Endothelial cell of umbilical vein (primary cell): Measurements from ENCODE around the gene ZNF804B. TPM values are rescaled to one million over a fixed set of nuclear protein-coding genes. Genes with fewer than 3 reads are reported as not detected.

Source experiments
- BruUV-seq: library from RNA; stranded (reverse); fragments of 400-500 nt; replicated peaks from 2 replicates; lab custom pipeline; 2021; lab: Mats Ljungman, UMichigan
- CTCF ChIA-PET: fragments of 300-600, 350-600 bp; sonication (Branson Sonifier 250); formaldehyde crosslinking; loops from one replicate; lab custom pipeline; 2021; ENCODE audit warnings: antibody characterized with exemption, inconsistent platforms; lab: Charles Lee
- POLR2A ChIA-PET: fragments of 300-600, 350-600 bp; sonication (Branson Sonifier 250); formaldehyde crosslinking; loops from one replicate; lab custom pipeline; 2021; ENCODE audit warnings: antibody characterized with exemption, inconsistent platforms; lab: Charles Lee
- DNase-seq: peaks from one replicate; pipeline ENCODE4 v3.0.0-alpha.2; 2011; ENCODE audit warnings: low read depth, low spot score
- FAIRE-seq: peaks from 2 replicates; lab custom pipeline; 2011; peaks lifted over from hg19 to GRCh38; lab: Jason Lieb, UNC
- H2AFZ ChIP-seq: 2 replicates; pipeline ENCODE4 v1.6.0; 2012; ENCODE audit warnings: low read depth, low read length, control low read depth, inconsistent platforms
- H3K27ac ChIP-seq: 2 replicates; pipeline ENCODE4 v1.5.1; 2011; ENCODE audit warnings: low read depth, mild to moderate bottlenecking, control low read depth, low read length, moderate library complexity; ENCODE audit not compliant: insufficient read depth
- H3K27me3 ChIP-seq, 2 experiments: 2 replicates each; pipeline versions ENCODE4 v1.6.0 to v1.6.1; 2011; ENCODE audit warnings: low read length in 2 of 2, mixed read lengths in 1 of 2; ENCODE audit not compliant: control insufficient read depth in 2 of 2, insufficient read depth in 2 of 2
- H3K36me3 ChIP-seq, 2 experiments: 2 replicates in 1 of 2; 3 replicates in 1 of 2; pipeline ENCODE4 v1.5.1; 2011; ENCODE audit warnings: low read length in 2 of 2, mild to moderate bottlenecking in 1 of 2, moderate library complexity in 1 of 2; ENCODE audit not compliant: control insufficient read depth in 2 of 2, insufficient read depth in 2 of 2; ENCODE audit errors: extremely low read depth in 1 of 2
- H3K4me1 ChIP-seq: 3 replicates; pipeline ENCODE4 v1.5.1; 2011; ENCODE audit warnings: mild to moderate bottlenecking, low read length; ENCODE audit not compliant: control insufficient read depth, insufficient read depth; ENCODE audit errors: extremely low read depth
- H3K4me2 ChIP-seq: 2 replicates; pipeline ENCODE4 v1.6.1; 2011; ENCODE audit warnings: low read length, control low read depth, mixed read lengths; ENCODE audit not compliant: insufficient read depth
- H3K4me3 ChIP-seq, 3 experiments: fragments of 200-600 bp in 1 of 3; sonication (generic), shearing (Covaris generic) in 1 of 3; replicated peaks in 1 of 3; 2 replicates each; pipeline ENCODE4 v1.5.1; 2011 to 2016; ENCODE audit warnings: control low read depth in 3 of 3, low read length in 3 of 3, mild to moderate bottlenecking in 2 of 3, inconsistent platforms in 1 of 3, low read depth in 1 of 3, moderate library complexity in 1 of 3; ENCODE audit not compliant: insufficient read depth in 1 of 3
- H3K79me2 ChIP-seq: 2 replicates; pipeline ENCODE4 v1.6.0; 2012; ENCODE audit warnings: low read length, inconsistent platforms; ENCODE audit not compliant: control insufficient read depth, insufficient read depth
- H3K9ac ChIP-seq: replicated peaks from 2 replicates; pipeline ENCODE3; 2011; ENCODE audit warnings: low read length, control low read depth; ENCODE audit not compliant: insufficient read depth; ENCODE audit errors: extremely low read depth
- H3K9me1 ChIP-seq: replicated peaks from 3 replicates; pipeline ENCODE4 v1.6.0; 2011; ENCODE audit warnings: mild to moderate bottlenecking, low read length; ENCODE audit not compliant: control insufficient read depth, insufficient read depth; ENCODE audit errors: extremely low read depth
- H3K9me3 ChIP-seq: replicated peaks from 2 replicates; pipeline ENCODE4 v1.5.1; 2012; ENCODE audit warnings: low read length, inconsistent platforms; ENCODE audit not compliant: control insufficient read depth, insufficient read depth
- H4K20me1 ChIP-seq: replicated peaks from 2 replicates; pipeline ENCODE3; 2011; ENCODE audit warnings: mild to moderate bottlenecking, low read length; ENCODE audit not compliant: control insufficient read depth, insufficient read depth; ENCODE audit errors: extremely low read depth
- EZH2 ChIP-seq: IDR thresholded peaks from 2 replicates; pipeline ENCODE4 v1.6.1; 2012; ENCODE audit warnings: borderline replicate concordance, low read depth, mild to moderate bottlenecking, moderate library complexity, low read length, inconsistent platforms; ENCODE audit not compliant: severe bottlenecking
- FOS ChIP-seq: IDR thresholded peaks from 2 replicates; pipeline ENCODE4 v1.6.1; 2011; ENCODE audit warnings: mild to moderate bottlenecking, low read length, moderate library complexity, borderline replicate concordance; ENCODE audit not compliant: insufficient read depth
- GATA2 ChIP-seq: IDR thresholded peaks from 2 replicates; pipeline ENCODE4 v1.7.0; 2011; ENCODE audit warnings: low read depth, mild to moderate bottlenecking, moderate library complexity, mixed read lengths, low read length; ENCODE audit not compliant: insufficient read length, insufficient read depth
- JUN ChIP-seq: IDR thresholded peaks from 2 replicates; pipeline ENCODE4 v1.6.1; 2011; ENCODE audit warnings: borderline replicate concordance, low read depth; ENCODE audit not compliant: insufficient read length, insufficient read depth
- MAX ChIP-seq: IDR thresholded peaks from 2 replicates; pipeline ENCODE4 v1.6.1; 2011; ENCODE audit not compliant: insufficient read depth, insufficient read length
- MYC ChIP-seq: IDR thresholded peaks from one replicate; pipeline ENCODE4 v1.6.1; 2011; ENCODE audit warnings: mild to moderate bottlenecking, low read depth, low read length
- POLR2A ChIP-seq: IDR thresholded peaks from 2 replicates; pipeline ENCODE4 v1.6.1; 2012; ENCODE audit warnings: low read depth, mild to moderate bottlenecking, control low read depth, low read length
- POLR2AphosphoS5 ChIP-seq: IDR thresholded peaks from 2 replicates; pipeline ENCODE4 v1.6.1; 2012; ENCODE audit warnings: low read depth, mild to moderate bottlenecking, control low read depth, low read length, moderate library complexity; ENCODE audit not compliant: insufficient read depth
- dilution Hi-C: fragments of 300-500 bp; cut with MboI; formaldehyde crosslinking; loops from one replicate; pipeline ENCODE4 v1.15.0; 2019; ENCODE audit warnings: low sequenced_read_pairs; ENCODE audit not compliant: extremely low pct_ligation_motif_present
- intact Hi-C: fragments of 100-400 bp; cut with micrococcal nuclease; formaldehyde crosslinking; loops from one replicate; pipeline ENCODE4 v1.10.0; 2022
- polyA plus RNA-seq, 4 experiments: library from polyadenylated mRNA; depleted of rRNA in 3 of 4; stranded (reverse) in 3 of 4; unstranded in 1 of 4; fragments of >200 nt; gene quantifications; 2 replicates each; pipeline versions ENCODE4 v1.2.1 to v1.2.3, GENCODE V29; 2011 to 2012; ENCODE audit warnings: missing spikeins in 1 of 4
- total RNA-seq: library from RNA; stranded (reverse); gene quantifications from 2 replicates; pipeline ENCODE4 v1.2.3, GENCODE V29; 2021
- TF ChIP-seq, protein P1 (sequence below), 2 donors: IDR thresholded peaks; 1 replicate in 1 of 2; 2 replicates in 1 of 2; pipeline ENCODE4 v1.5.1; 2011; ENCODE audit warnings: low read length in 2 of 2, mild to moderate bottlenecking in 2 of 2, moderate library complexity in 2 of 2, control low read depth in 1 of 2, inconsistent platforms in 1 of 2, low read depth in 1 of 2; ENCODE audit not compliant: insufficient read depth in 1 of 2; ENCODE audit errors: extremely low read depth in 1 of 2

Gene ZNF804B
- total and polyA plus RNA-seq, 2 donors (not counting 3 experiments of a cell fraction or from before 2014, with no cell fraction given): not detected

DNA sequence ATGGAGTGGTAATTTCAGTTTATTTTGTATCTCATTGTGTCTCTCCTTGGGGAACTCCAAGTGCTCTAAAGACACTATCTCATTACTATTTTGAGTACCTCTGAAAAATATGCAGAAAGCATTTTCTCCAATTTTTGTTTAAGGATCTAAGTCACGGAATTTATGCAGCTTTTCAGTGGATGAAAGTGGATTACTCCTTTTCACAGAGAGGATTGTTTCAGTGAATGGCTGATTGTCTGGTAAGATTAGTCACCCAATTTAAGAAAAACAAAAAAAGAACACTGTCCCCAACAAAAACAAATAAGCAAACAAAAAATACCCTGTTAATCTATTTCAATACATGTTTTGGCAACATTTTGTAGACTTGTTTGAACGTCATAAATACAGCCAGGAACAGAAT lies 374.3 kb downstream of the ZNF804B start:
- TF ChIP-seq MAX: no peak
- TF ChIP-seq FOS: no peak
- TF ChIP-seq, protein P1, sequence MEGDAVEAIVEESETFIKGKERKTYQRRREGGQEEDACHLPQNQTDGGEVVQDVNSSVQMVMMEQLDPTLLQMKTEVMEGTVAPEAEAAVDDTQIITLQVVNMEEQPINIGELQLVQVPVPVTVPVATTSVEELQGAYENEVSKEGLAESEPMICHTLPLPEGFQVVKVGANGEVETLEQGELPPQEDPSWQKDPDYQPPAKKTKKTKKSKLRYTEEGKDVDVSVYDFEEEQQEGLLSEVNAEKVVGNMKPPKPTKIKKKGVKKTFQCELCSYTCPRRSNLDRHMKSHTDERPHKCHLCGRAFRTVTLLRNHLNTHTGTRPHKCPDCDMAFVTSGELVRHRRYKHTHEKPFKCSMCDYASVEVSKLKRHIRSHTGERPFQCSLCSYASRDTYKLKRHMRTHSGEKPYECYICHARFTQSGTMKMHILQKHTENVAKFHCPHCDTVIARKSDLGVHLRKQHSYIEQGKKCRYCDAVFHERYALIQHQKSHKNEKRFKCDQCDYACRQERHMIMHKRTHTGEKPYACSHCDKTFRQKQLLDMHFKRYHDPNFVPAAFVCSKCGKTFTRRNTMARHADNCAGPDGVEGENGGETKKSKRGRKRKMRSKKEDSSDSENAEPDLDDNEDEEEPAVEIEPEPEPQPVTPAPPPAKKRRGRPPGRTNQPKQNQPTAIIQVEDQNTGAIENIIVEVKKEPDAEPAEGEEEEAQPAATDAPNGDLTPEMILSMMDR (IDR thresholded peaks at IDR 0.05; ENCODE audit: extremely low read depth in 1 of 2, insufficient read depth in 1 of 2, low read depth in 1 of 2, low read length in 2 of 2): no peak
- TF ChIP-seq MYC: no peak
- TF ChIP-seq EZH2: no peak
- TF ChIP-seq GATA2: no peak
- no peak for TF ChIP-seq JUN
- no peak for TF ChIP-seq POLR2AphosphoS5
- TF ChIP-seq POLR2A: no peak
- H3K4me3 ChIP-seq: no peak overlapping the region
- no peaks in the 10 kb centered on the region for H3K27me3 ChIP-seq
- BruUV-seq: no TSS peak
- FAIRE-seq (no peak), DNase-seq (no peak)
- no peaks in the 10 kb centered on the region for H3K36me3 ChIP-seq
- H2AFZ ChIP-seq: no peak overlapping the region
- H3K4me2 ChIP-seq: no peak overlapping the region
- H3K9me1 ChIP-seq: no peaks in the 10 kb centered on the region
- H3K4me1 ChIP-seq: no peaks in the 10 kb centered on the region
- ChIA-PET CTCF (no interaction called here), POLR2A (no interaction called here)
- H3K27ac ChIP-seq: no peak overlapping the region
- dilution Hi-C loops: no loop called here
- intact Hi-C loops: no loop called here
- H3K79me2 ChIP-seq: no peaks in the 10 kb centered on the region
- H3K9ac ChIP-seq: no peak overlapping the region
- H4K20me1 ChIP-seq: no peaks in the 10 kb centered on the region
- peaks cover 5% of the 10 kb centered on the region for H3K9me3 ChIP-seq
